Motor neuron (in vitro differentiated cells): ENCODE measurements around the gene SMIM41. TPM values are rescaled to one million over a fixed set of nuclear protein-coding genes. Genes with fewer than 3 reads are reported as not detected.

Experiments used
- ATAC-seq, 8 experiments: fragments of 200-7000 bp; cut with Tn5 transposase; replicated peaks in 6 of 8; 2 replicates each; pipeline ENCODE4 v1.8.0; 2021; ENCODE audit warnings: mild to moderate bottlenecking in 8 of 8, moderate library complexity in 8 of 8
- H3K27ac ChIP-seq, 2 donors: fragments of 250-450 bp; sonication (Bioruptor Pico); 2 replicates each; pipeline ENCODE4 v1.9.0; 2021; ENCODE audit warnings: antibody characterized with exemption in 2 of 2, mild to moderate bottlenecking in 2 of 2, moderate library complexity in 1 of 2
- H3K4me1 ChIP-seq, 2 donors: fragments of 250-450 bp; sonication (Bioruptor Pico); replicated peaks in 1 of 2; 2 replicates each; pipeline ENCODE4 v1.6.1; 2021; ENCODE audit warnings: antibody characterized with exemption in 2 of 2, mild to moderate bottlenecking in 2 of 2, moderate library complexity in 1 of 2
- H3K4me3 ChIP-seq, 5 donors: fragments of 250-450 bp; sonication (Bioruptor Pico); 2 replicates each; pipeline ENCODE4 v1.9.0; 2021; ENCODE audit warnings: antibody characterized with exemption in 5 of 5, mild to moderate bottlenecking in 5 of 5, moderate library complexity in 4 of 5
- WGBS, 10 experiments: fragments of 450-650 bp; shearing (Covaris generic); methylation state at CpG; one replicate each; pipeline ENCODE4 v1.0.0; 2022; 5-methylcytosine and 5-hydroxymethylcytosine counted together
- in situ Hi-C, 9 experiments: fragments of 400-800 bp; cut with MboI; loops; one replicate each; pipeline ENCODE4 v1.15.0; 2021; ENCODE audit warnings: low sequenced_read_pairs in 9 of 9, low pct_unique_long_range_greater_than_20kb in 2 of 9; ENCODE audit not compliant: unreplicated experiment in 9 of 9
- total RNA-seq, 8 experiments: library from RNA; unstranded; fragments of 300-600 nt; gene quantifications; 2 replicates each; pipeline versions ENCODE4 v1.2.3 to v1.2.4, GENCODE V29; 2022

The SMIM41 gene
- total RNA-seq, 8 experiments from 2014 or later = not detected

- peak in 4 of 8 experiments; percentile 36 to 80 (median 62) for ATAC-seq
- H3K27ac ChIP-seq = no peak overlapping the region
- in situ Hi-C loops = no loop called here
- no peak overlapping the region for H3K4me3 ChIP-seq
- H3K4me1 ChIP-seq = no peaks in the 10 kb centered on the region
- WGBS, 10 experiments = 0 to 100% (median 84%) methylated on average over 1 to 6 of the region's 23 CpGs; no CpG with 5 or more reads in 3 of the 10 experiments
These were observed 40.1 kb downstream of the SMIM41 start for GRCh38 chr12:52119398-52120254.

DNA sequence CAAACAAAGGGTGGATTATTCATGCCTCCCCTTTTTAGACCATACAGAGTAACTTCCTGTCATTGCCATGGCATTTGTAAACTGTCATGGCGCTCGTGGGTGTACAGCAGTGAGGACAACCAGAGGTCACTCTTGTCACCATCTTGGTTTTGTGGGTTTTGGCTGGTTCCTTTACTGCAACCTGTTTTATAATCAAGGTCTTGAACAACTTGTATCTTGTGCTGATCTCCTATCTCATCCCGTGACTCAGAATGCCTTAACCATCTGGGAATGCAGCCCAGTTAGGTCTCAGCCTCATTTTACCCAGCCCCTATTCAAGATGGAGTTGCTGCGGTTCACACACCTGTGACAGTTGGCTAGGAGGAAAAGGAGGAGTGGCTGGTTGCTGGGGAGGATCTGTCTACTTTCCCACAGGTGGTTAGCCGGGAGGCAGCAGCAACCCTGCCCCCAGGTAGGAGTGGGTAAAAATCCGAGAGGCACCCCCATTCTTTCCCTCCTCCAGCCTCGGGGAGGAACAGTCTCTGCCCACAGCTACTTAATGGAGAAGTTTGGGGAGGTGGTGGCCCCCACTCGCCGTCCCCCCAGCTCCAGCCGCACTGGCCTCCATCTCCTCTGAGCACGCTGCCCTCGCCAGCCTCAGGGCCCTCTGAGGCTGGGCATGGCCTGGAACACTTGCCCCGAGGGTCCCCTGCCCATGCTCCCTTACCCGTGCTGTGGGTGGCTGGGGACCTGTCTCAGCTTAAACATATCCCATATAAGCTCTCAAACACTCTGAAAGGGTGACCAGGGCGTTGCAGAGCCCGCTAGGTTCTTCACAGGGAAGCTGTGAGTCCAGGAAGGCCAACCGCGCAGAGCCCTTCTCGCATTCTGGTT lies 41.7 kb downstream of the SMIM41 start:
- Histone ChIP-seq H3K4me3 (no peak overlapping the region), H3K27ac (no peak overlapping the region), H3K4me1 (peaks cover 7 to 11% of the 10 kb centered on the region in 2 donors)
- 40 to 100% (median 75%) methylated on average over 1 to 7 of the region's 19 CpGs for WGBS, 10 experiments
- in situ Hi-C loops = no loop called here
- ATAC-seq = peak in 1 of 8 experiments; percentile 54

DNA sequence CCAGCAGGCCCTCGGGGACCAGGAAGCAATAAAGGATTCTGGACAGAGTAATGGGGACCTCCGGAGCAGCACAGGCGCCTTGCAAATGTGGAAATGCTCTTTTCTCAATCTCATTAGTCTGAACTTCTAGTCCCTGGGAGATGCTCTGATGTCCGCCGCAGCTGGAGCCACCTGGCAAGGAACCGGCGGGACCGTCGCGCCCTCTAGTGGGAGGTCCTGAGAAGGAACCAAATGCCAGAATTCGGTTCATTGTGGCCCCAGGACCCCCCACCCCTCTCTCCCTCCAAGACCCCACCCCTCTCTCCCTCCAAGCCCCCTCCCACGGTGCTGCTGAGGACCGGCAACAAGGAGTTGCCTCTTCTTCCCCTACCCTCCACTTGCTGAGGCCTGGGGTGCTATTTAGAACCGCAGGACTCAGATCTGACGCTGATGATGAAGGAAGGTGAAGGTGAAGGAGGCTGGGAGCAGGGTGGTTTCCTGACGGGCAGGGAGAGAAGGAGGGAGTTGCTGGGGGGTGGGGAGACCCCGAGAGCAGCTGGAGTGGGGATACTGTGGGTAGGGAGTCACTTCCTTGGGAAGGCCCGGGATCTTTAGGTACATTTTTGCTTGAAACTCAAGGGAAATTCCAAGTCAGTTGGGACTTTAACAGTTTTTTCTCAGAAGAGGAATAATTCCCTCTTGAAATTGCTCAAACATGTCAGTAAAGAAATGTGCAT lies 42.5 kb downstream of the SMIM41 start:
- no peak overlapping the region for H3K4me3 ChIP-seq
- ATAC-seq = peak; percentile 35 to 84 (median 70)
- in situ Hi-C loops = no loop called here

GRCh38 chr12:52122540-52122871 lies 43.0 kb downstream of the SMIM41 start:
- H3K27ac ChIP-seq = no peak overlapping the region
- peaks cover 7 to 12% of the 10 kb centered on the region in 2 donors for H3K4me1 ChIP-seq
- ATAC-seq = no peak
- in situ Hi-C loops = no loop called here
- no peak overlapping the region for H3K4me3 ChIP-seq
- 0 to 100% (median 61%) methylated on average over 1 to 3 of the region's 4 CpGs; no CpG with 5 or more reads in 3 of the 10 experiments for whole genome bisulfite sequencing, 10 experiments

More for the DNA sequence above, 42.5 kb downstream of the SMIM41 start:
- Histone ChIP-seq H3K27ac (no peak overlapping the region), H3K4me1 (peaks cover 7 to 12% of the 10 kb centered on the region in 2 donors)
- WGBS, 10 experiments = 5 to 33% (median 13%) methylated on average over 2 to 3 of the region's 18 CpGs; no CpG with 5 or more reads in 6 of the 10 experiments

DNA sequence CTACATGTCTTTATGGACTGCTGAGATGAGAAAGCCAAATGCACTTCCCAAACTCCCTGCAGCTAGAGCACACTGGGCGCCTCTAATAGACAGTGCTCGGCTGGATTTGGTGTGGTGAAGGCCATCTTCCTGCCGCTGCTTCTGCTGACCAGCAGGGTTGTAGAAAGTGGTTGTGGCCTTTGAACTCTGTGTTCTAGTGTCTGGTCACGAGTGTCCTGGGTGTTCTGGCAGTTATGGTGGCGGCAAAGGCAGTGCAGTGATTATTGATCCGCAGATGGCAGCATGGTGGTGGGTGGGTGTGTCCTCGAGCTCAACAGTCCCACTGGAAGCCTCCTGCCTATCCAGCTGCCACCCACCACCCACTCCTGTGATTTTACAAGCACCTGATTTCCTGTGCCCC lies 43.4 kb downstream of the SMIM41 start:
- H3K4me3 ChIP-seq = no peak overlapping the region
- 64 to 100% (median 80%) methylated on average over 1 to 3 of the region's 7 CpGs; no CpG with 5 or more reads in 3 of the 10 experiments for WGBS, 10 experiments
- no peak for ATAC-seq
- in situ Hi-C loops = no loop called here
- H3K4me1 ChIP-seq = peaks cover 7 to 12% of the 10 kb centered on the region in 2 donors
- no peak overlapping the region for H3K27ac ChIP-seq

- Histone ChIP-seq H3K27ac (no peak overlapping the region), H3K4me1 (peaks cover 7 to 12% of the 10 kb centered on the region in 2 donors), H3K4me3 (no peak overlapping the region)
- in situ Hi-C loops = no loop called here
- no peak for ATAC-seq
- 18 to 80% (median 64%) methylated on average over 1 to 6 of the region's 8 CpGs; no CpG with 5 or more reads in 4 of the 10 experiments for WGBS, 10 experiments
These were observed 44.1 kb downstream of the SMIM41 start for GRCh38 chr12:52123487-52124186.

DNA sequence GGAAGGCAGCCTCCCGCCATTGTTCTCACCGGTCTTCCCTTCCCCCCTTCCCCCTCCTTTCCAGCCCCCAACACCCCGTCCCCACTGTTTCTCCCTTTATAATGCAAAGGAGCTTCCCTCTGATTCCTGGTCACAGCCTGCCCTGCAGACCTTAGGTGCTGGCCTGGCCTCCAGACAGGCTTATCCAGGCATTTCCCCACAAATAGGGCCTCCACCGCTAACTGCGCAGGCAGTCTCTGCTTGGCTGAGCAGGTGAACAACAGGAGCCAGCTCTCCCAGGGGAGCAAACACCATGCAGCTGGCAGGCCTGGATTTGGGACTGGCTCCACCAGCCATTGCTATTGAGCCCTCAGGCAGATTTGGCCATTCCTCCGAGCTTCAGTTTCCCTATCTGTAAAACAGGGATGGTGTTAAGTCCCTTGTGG lies 46.0 kb downstream of the SMIM41 start:
- in situ Hi-C loops = loop anchor here in 1 of 9 experiments (25.0 kb wide), 1 partner anchor 862 kb away; no protein-coding TSS in a partner anchor
- H3K4me1 ChIP-seq = peaks cover 7 to 12% of the 10 kb centered on the region in 2 donors
- no peak overlapping the region for H3K4me3 ChIP-seq
- ATAC-seq = peak in 3 of 8 experiments; percentile 42 to 70 (median 66)
- H3K27ac ChIP-seq = no peak overlapping the region
- WGBS, 10 experiments = 0 to 80% methylated on average over 1 of the region's 6 CpGs; no CpG with 5 or more reads in 8 of the 10 experiments

DNA sequence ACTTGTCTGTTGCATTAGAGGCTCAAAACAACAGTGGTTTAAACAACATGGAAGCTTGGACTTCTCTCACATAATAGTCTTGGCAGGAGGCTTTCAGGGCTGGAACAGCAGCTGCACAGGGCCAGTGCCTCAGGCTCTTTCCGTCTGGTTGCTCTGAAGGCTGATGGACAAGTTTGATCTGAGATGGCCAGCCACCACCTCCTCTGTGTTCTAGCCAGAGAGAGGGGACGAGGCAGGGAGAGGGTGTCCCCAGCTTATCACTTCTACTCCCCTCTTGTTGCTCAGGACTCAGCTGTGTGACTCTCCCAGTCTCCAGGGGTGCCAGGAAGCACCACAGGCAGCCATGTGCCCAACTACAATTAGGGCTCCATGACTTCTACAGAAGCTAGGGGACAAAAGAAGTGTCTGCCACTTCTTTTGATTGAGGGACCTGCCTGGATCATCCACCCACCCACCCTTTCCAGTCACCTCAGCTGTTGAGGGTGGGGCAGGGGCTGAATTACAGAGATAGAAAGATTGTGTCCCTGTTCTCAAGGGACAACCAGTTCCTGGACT lies 46.6 kb downstream of the SMIM41 start:
- in situ Hi-C loops = loop anchor here in 1 of 9 experiments (25.0 kb wide), 1 partner anchor 861 kb away; no protein-coding TSS in a partner anchor
- no peak overlapping the region for H3K27ac ChIP-seq
- ATAC-seq = peak in 2 of 8 experiments; percentile 27 to 42
- peaks cover 7 to 12% of the 10 kb centered on the region in 2 donors for H3K4me1 ChIP-seq
- 60 to 100% (median 100%) methylated on average over 1 of the region's 2 CpGs; no CpG with 5 or more reads in 4 of the 10 experiments for WGBS, 10 experiments
- no peak overlapping the region for H3K4me3 ChIP-seq

GRCh38 chr12:52126605-52127578 lies 47.4 kb downstream of the SMIM41 start:
- in situ Hi-C loops = loop anchor here in 1 of 9 experiments (25.0 kb wide), 1 partner anchor 860 kb away; no protein-coding TSS in a partner anchor
- WGBS, 10 experiments = 10 to 100% (median 81%) methylated on average over 1 to 18 of the region's 21 CpGs; no CpG with 5 or more reads in 1 of the 10 experiments
- Histone ChIP-seq H3K27ac (no peak overlapping the region), H3K4me1 (peaks cover 7 to 12% of the 10 kb centered on the region in 2 donors), H3K4me3 (no peak overlapping the region)
- ATAC-seq = no peak

DNA sequence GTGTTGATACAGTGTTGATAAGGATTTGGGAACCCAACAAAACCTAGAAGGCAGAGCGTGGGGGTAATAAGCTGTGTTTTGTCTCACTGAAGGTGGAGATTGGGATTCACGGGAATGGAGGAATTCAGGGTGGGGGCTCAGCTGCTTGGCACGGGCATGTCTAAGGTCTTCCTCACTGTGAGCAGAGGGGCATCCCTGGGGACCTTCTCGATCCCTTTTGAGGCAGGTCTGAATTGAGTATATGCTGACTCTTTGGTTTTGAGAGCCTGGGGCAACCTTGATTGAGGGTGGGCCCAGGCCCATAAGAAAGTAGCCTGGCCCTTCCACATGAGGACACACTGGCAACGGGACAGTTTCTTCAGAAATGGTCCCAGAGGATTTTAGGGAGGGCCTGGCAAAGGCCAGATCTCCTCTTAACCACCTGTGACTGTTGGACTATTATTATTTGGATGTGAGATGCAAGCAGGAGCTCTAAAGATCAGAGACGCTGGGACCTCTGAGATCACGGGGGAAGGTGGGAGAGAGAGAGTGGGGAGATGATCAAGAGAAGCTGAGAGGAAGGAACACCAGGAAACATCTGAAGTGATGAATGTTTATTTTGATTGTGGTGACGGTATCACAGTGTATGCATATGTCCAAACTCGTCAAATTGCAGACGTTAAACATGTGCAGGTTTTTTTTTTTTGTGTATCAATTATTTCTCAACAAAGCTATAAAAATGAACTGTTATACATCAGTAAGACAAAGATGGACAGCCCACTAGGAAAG lies 48.4 kb downstream of the SMIM41 start:
- in situ Hi-C loops = loop anchor here in 1 of 9 experiments (25.0 kb wide), 1 partner anchor 859 kb away; no protein-coding TSS in a partner anchor
- H3K4me3 ChIP-seq = no peak overlapping the region
- peaks cover 7 to 12% of the 10 kb centered on the region in 2 donors for H3K4me1 ChIP-seq
- 6 to 89% (median 79%) methylated on average over 1 to 8 of the region's 10 CpGs for WGBS, 10 experiments
- no peak overlapping the region for H3K27ac ChIP-seq
- no peak for ATAC-seq
